Left renal pelvis (tissue), 4 donors: ENCODE measurements around the gene TMEM175. TPM values are rescaled to one million over a fixed set of nuclear protein-coding genes. Genes with fewer than 3 reads are reported as not detected.

Experiments used
- DNase-seq, 4 donors: peaks; one replicate each; pipeline ENCODE4 v3.0.0-alpha.2; 2013; ENCODE audit warnings: low read depth in 4 of 4, low spot score in 3 of 4
- polyA plus RNA-seq, 4 donors: library from polyadenylated mRNA; unstranded; fragments of 120-200 nt; gene quantifications; one replicate each; pipeline ENCODE4 v1.2.1, GENCODE V29; 2013; ENCODE audit not compliant: insufficient read length in 4 of 4

Gene TMEM175
- 10 to 100 TPM; 20.2 to 25.6 (median 25.5) TPM for polyA plus RNA-seq

GRCh38 chr4:931960-932712 lies at the start of gene TMEM175, which contains the start of gene GAK:
Gene TMEM175 (plus strand): TSS chr4:932460. CDS start chr4:947740, 15,280 bp downstream.
Gene GAK (minus strand): TSS chr4:932316. CDS start chr4:932187, 129 bp downstream.
- peak; percentile 87 to 91 (median 88) for DNase-seq

- no peak for DNase-seq
Measured at GRCh38 chr4:882646-883045, 49.6 kb upstream of the TMEM175 start.

- no peak for DNase-seq
Measured at GRCh38 chr4:883377-884095, 48.7 kb upstream of the TMEM175 start.

GRCh38 chr4:884259-884658 lies 48.0 kb upstream of the TMEM175 start:
- no peak for DNase-seq

- DNase-seq = no peak
Measured at GRCh38 chr4:884896-885295, 47.4 kb upstream of the TMEM175 start.

- no peak for DNase-seq
Measured at GRCh38 chr4:885353-885752, 46.9 kb upstream of the TMEM175 start.

GRCh38 chr4:886244-886643 lies 46.0 kb upstream of the TMEM175 start:
- DNase-seq = no peak

GRCh38 chr4:887034-887763 lies 45.1 kb upstream of the TMEM175 start:
- no peak for DNase-seq

GRCh38 chr4:888029-888428 lies 44.2 kb upstream of the TMEM175 start:
- no peak for DNase-seq

GRCh38 chr4:889516-889915 lies 42.7 kb upstream of the TMEM175 start:
- no peak for DNase-seq

- DNase-seq = no peak
Measured at GRCh38 chr4:890036-890695, 42.1 kb upstream of the TMEM175 start.

GRCh38 chr4:891747-892146 lies 40.5 kb upstream of the TMEM175 start:
- DNase-seq = no peak

GRCh38 chr4:892780-893179 lies 39.5 kb upstream of the TMEM175 start:
- no peak for DNase-seq

- DNase-seq = no peak
Measured at GRCh38 chr4:893276-893994, 38.8 kb upstream of the TMEM175 start.

GRCh38 chr4:893995-894705 lies 38.1 kb upstream of the TMEM175 start:
- no peak for DNase-seq

GRCh38 chr4:895596-895995 lies 36.7 kb upstream of the TMEM175 start:
- DNase-seq = no peak

- no peak for DNase-seq
Measured at GRCh38 chr4:896216-896615, 36.0 kb upstream of the TMEM175 start.

- no peak for DNase-seq
Measured at GRCh38 chr4:896630-897029, 35.6 kb upstream of the TMEM175 start.

- no peak for DNase-seq
Measured at GRCh38 chr4:898123-898522, 34.1 kb upstream of the TMEM175 start.
